MM.1S (cell line): ENCODE data around the gene PRIMA1.

Experiments
- CTCF ChIP-seq: fragments of 300-600 bp; sonication (generic); IDR thresholded peaks from 2 replicates; pipeline ENCODE4 v1.5.1; 2016; ENCODE audit warnings: antibody characterized with exemption, low read length, mixed read lengths
- EZH2 ChIP-seq: fragments of 300-600 bp; sonication (generic); optimal IDR thresholded peaks from 2 replicates; pipeline ENCODE3; 2017; ENCODE audit warnings: low read depth, mild to moderate bottlenecking, antibody characterized with exemption, low read length, mixed read lengths

GRCh38 chr14:93790966-93791365, 2.7 kb upstream of the PRIMA1 start:
- no peak for TF ChIP-seq CTCF
- TF ChIP-seq EZH2: no peak
